Psoas muscle (tissue), 8 donors: ENCODE results near the gene NME3. TPM values are rescaled to one million over a fixed set of nuclear protein-coding genes. Genes with fewer than 3 reads are reported as not detected.

ENCODE experiments used
- ATAC-seq, 4 donors: fragments of 200-7000 bp; cut with Tn5 transposase; one replicate each; pipeline ENCODE4 v1.9.1; 2020; ENCODE audit warnings: moderate library complexity in 3 of 4, mild to moderate bottlenecking in 2 of 4
- DNase-seq, 2 donors: peaks; one replicate each; pipeline ENCODE4 v3.0.0-alpha.2; 2020
- H3K27ac ChIP-seq: fragments of 200-600 bp; one replicate; pipeline ENCODE4 v1.8.0; 2022
- H3K27me3 ChIP-seq, 3 donors: fragments of 200-600 bp in 1 of 3; one replicate each; pipeline versions ENCODE4 v1.6.1 to v1.8.0; 2013 to 2022; ENCODE audit warnings: low read length in 2 of 3, mild to moderate bottlenecking in 2 of 3, moderate library complexity in 1 of 3; ENCODE audit not compliant: insufficient read depth in 3 of 3
- H3K36me3 ChIP-seq, 2 donors: fragments of 200-600 bp in 1 of 2; one replicate each; pipeline versions ENCODE4 v1.6.1 to v1.8.0; 2013 to 2022; ENCODE audit warnings: low read depth in 1 of 2, mild to moderate bottlenecking in 1 of 2, moderate library complexity in 1 of 2; ENCODE audit not compliant: insufficient read depth in 1 of 2
- H3K4me1 ChIP-seq: fragments of 200-600 bp; one replicate; pipeline ENCODE4 v1.8.0; 2022
- H3K4me3 ChIP-seq: fragments of 200-600 bp; one replicate; pipeline ENCODE4 v1.8.0; 2022; ENCODE audit warnings: mild to moderate bottlenecking
- H3K9me3 ChIP-seq: fragments of 200-600 bp; one replicate; pipeline ENCODE4 v1.8.0; 2022
- CTCF ChIP-seq: fragments of 200-600 bp; IDR thresholded peaks from one replicate; pipeline ENCODE4 v1.8.0; 2022; ENCODE audit warnings: antibody characterized with exemption
- WGBS, 3 donors: extraction: QIAGEN DNeasy Blood & Tissue Kit; methylation state at CpG; one replicate each; pipeline versions ENCODE4 v1.1.6 to v1.1.7; 2013; 5-methylcytosine and 5-hydroxymethylcytosine counted together
- intact Hi-C, 2 donors: fragments of 100-400 bp; cut with DNase I; formaldehyde crosslinking; loops; one replicate each; pipeline versions ENCODE4 v1.11.0 to v1.14.2; 2022
- polyA plus RNA-seq, 3 donors: library from polyadenylated mRNA; stranded (reverse); fragments of 200-250 nt; gene quantifications; one replicate each; pipeline ENCODE4 v1.2.3, GENCODE V29; 2013
- total RNA-seq, 4 donors: library from RNA; stranded (reverse); fragmentation: NEBNext Ultra II Directional in 2 of 4; extraction: Animal tissue kit (Norgen Biotek cat#: 25700) in 2 of 4; gene quantifications; one replicate each; pipeline versions ENCODE4 v1.2.1 to v1.2.4, GENCODE V29; 2021 to 2023
- donor health status: healthy with polysubstance abuse.
- donor health status: DM: no; HTN: no; CAD: no; lungs with moderate emphysema.
- donor health status: Bipolar disorder and iron deficiency.
- donor health status: healthy.
- donor health status: DM: yes; HTN: yes; CAD: no.
- donor health status: DM: no; HTN: no; CAD: no.
- donor health status: DM: no; HTN: no; CAD: no.
- donor health status: DM: yes; HTN: yes; CAD: no.

The NME3 gene
- total and polyA plus RNA-seq, 7 donors, result 9.9 to 27.1 (median 18.8) TPM

DNA sequence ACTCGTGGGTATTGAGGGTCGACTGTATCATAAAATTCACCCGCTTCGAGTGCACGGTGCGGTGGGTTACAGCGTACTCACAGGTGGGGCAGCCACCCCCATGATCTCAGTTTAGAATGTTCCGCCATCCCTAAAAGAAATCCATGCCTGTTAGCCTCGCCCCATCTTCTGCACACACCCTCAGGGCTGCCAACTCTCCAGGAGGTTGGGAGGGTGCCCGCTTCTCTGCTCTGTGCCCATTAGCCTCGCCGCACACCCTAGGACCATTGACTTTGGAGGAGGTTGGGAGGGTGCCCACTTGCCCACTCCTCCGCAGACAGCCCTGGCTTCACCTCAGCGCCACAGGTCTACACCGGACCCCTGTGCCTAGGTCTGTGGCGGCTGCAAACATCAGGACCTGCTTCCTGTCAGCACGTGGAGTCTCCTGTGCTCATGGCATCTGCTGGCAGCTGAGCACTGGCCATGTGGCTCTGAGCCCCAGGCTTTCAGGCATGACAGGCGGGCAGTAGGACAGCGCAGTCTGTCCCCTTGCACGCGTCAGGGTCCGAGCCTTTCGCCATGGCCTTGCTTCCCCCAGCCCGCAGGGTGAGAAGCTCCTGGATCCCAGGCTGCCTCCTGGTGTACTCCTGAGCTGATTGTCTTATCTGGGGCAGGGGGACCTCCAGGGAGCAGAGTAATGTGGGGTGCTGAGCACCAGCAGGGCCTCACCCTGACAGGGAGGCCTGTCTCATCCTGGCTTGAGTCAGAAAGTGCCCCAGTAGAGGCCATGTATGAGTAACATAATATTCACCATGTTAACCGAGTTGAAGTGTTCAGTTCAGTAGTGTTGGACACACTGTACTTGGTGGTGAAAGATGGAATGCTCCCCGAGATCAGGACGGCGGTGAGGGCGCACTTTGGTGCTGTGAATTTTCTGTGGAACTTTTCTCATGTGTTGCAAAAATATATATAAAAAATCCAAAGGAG is 21.9 kb downstream of the NME3 start:
- intact Hi-C loops, result no loop called here
- DNase-seq (no peak), ATAC-seq (no peak)
- Histone ChIP-seq H3K27me3 (no peaks in the 10 kb centered on the region), H3K36me3 (peaks cover 0 to 98% of the 10 kb centered on the region in 2 donors), H3K27ac (no peak overlapping the region), H3K4me3 (no peak overlapping the region), H3K9me3 (no peaks in the 10 kb centered on the region), H3K4me1 (no peaks in the 10 kb centered on the region)
- no peak for TF ChIP-seq CTCF
- WGBS, 3 donors, result 94 to 95% (median 95%) methylated on average over 29 of the region's 29 CpGs

GRCh38 chr16:1747934-1748333 is 23.4 kb downstream of the NME3 start:
- intact Hi-C loops, result no loop called here
- TF ChIP-seq CTCF, result no peak
- no peaks in the 10 kb centered on the region for H3K4me1 ChIP-seq
- no peak overlapping the region for H3K27ac ChIP-seq
- DNase-seq (no peak), ATAC-seq (no peak)
- H3K36me3 ChIP-seq, result peaks cover 0 to 99% of the 10 kb centered on the region in 2 donors
- no peaks in the 10 kb centered on the region for H3K27me3 ChIP-seq
- no peak overlapping the region for H3K4me3 ChIP-seq
- WGBS, 3 donors, result 80 to 85% (median 81%) methylated on average over 11 of the region's 11 CpGs
- no peaks in the 10 kb centered on the region for H3K9me3 ChIP-seq

DNA sequence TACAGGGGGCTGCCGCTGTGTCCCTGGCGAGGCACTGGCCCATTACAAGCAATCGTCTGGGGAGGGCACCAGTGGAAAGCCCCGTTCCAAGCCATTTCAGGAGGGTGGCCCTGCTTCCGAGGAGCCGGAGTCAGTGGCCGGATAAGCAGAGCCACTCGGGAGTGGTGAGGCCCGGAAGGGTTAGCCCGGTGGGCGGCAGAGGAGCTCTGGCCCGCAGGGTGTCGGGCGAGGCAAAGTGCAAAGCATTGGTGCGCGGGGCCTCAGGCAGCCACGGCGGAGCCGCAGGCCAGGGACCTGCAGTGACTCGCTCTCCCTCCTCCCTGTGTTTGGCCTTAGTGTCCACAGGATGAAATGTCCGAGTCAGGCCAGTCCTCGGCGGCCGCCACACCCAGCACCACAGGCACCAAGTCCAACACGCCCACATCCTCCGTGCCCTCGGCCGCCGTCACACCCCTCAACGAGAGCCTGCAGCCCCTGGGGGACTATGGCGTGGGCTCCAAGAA is 24.6 kb downstream of the NME3 start:
- DNase-seq (no peak), ATAC-seq (peak in 1 of 4 donors; percentile 11)
- Histone ChIP-seq H3K27me3 (no peaks in the 10 kb centered on the region), H3K36me3 (peaks cover 0 to 88% of the 10 kb centered on the region in 2 donors), H3K27ac (no peak overlapping the region), H3K4me1 (no peaks in the 10 kb centered on the region), H3K4me3 (no peak overlapping the region), H3K9me3 (no peaks in the 10 kb centered on the region)
- intact Hi-C loops, result no loop called here
- WGBS, 3 donors, result 90 to 92% (median 90%) methylated on average over 29 to 31 of the region's 31 CpGs
- no peak for TF ChIP-seq CTCF

DNA sequence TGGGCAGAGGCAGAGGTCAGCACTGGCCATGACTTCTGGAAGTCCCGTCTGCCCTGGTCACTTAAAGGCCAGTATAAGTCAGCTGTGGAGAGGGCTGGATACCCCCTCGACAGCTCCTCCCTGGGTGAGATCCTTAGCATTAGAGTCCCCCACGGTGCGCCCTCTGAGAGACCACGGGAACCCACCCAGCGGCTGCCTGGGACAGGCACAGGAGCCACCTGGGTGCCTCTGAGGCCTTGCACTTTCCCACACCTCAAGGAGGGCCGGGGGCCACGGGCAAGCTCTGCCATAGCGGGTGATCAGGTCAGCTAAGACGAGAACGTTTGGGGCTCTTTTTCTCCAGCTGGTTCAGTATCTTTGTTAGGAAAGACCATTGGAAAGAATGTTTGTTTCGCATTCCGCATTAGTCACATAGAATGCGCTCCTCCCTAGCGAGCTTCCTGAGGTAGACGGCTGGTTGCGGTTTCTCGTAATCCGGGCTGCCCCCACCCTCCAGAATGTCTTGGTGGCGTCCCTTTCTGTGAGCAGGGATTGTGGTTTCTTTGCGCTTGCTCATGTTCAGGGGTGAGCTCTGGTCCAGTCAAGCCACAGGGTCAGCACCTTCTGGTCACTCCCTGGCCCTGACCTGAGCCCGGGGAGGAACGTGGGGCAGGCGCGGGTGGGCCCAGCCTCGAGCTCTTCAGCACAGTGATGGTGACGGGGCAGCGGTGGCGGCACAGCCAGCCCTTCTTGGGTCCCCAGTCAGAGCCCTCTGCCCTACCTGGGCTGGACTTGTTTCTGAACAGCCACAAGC is 25.2 kb downstream of the NME3 start:
- intact Hi-C loops, result no loop called here
- H3K27me3 ChIP-seq, result no peaks in the 10 kb centered on the region

More for the DNA sequence above, 25.2 kb downstream of the NME3 start:
- Histone ChIP-seq H3K36me3 (peaks cover 0 to 81% of the 10 kb centered on the region in 2 donors), H3K4me1 (no peaks in the 10 kb centered on the region), H3K9me3 (no peaks in the 10 kb centered on the region), H3K4me3 (no peak overlapping the region), H3K27ac (no peak overlapping the region)
- WGBS, 3 donors, result 75 to 83% (median 80%) methylated on average over 29 of the region's 29 CpGs
- TF ChIP-seq CTCF, result no peak
- ATAC-seq (peak in 1 of 4 donors; percentile 18), DNase-seq (no peak)
